Suprapubic skin (tissue), 4 donors: ENCODE results near the gene LAMB4. TPM values are rescaled to one million over a fixed set of nuclear protein-coding genes. Genes with fewer than 3 reads are reported as not detected.

ENCODE experiments used
- DNase-seq, 2 donors: peaks; one replicate each; pipeline ENCODE4 v3.0.0-alpha.2; 2019; ENCODE audit warnings: low spot score in 2 of 2
- H3K27ac ChIP-seq: fragments of 200-600 bp; sonication (generic); one replicate; pipeline ENCODE4 v1.5.1; 2019
- H3K27me3 ChIP-seq: fragments of 200-600 bp; sonication (generic); one replicate; pipeline ENCODE4 v1.5.1; 2019
- H3K36me3 ChIP-seq: fragments of 200-600 bp; sonication (generic); one replicate; pipeline ENCODE4 v1.5.1; 2019
- H3K4me1 ChIP-seq: fragments of 200-600 bp; sonication (generic); one replicate; pipeline ENCODE4 v1.5.1; 2019
- H3K4me3 ChIP-seq: fragments of 200-600 bp; sonication (generic); one replicate; pipeline ENCODE4 v1.5.1; 2019; ENCODE audit warnings: mild to moderate bottlenecking
- H3K9me3 ChIP-seq: fragments of 200-600 bp; sonication (generic); one replicate; pipeline ENCODE4 v1.5.1; 2019
- CTCF ChIP-seq, 2 donors: fragments of 200-600 bp in 1 of 2; fragments of 450-650 bp in 1 of 2; sonication (generic) in 1 of 2; IDR thresholded peaks; one replicate each; pipeline ENCODE4 v1.5.1; 2016 to 2019; ENCODE audit warnings: antibody characterized with exemption in 2 of 2, mild to moderate bottlenecking in 1 of 2, moderate library complexity in 1 of 2
- EP300 ChIP-seq: sonication (generic); formaldehyde crosslinking; IDR thresholded peaks from one replicate; pipeline ENCODE4 v1.6.1; 2017; ENCODE audit warnings: antibody characterized with exemption
- POLR2A ChIP-seq, 2 donors: fragments of 450-650 bp; IDR thresholded peaks; one replicate each; pipeline ENCODE4 v1.6.1; 2017; ENCODE audit warnings: antibody characterized with exemption in 2 of 2, mild to moderate bottlenecking in 2 of 2, moderate library complexity in 2 of 2
- POLR2AphosphoS5 ChIP-seq, 3 donors: sonication (generic); formaldehyde crosslinking; IDR thresholded peaks; one replicate each; pipeline ENCODE4 v1.6.1; 2017; ENCODE audit warnings: antibody characterized with exemption in 3 of 3
- total RNA-seq, 4 donors: library from RNA; depleted of rRNA; stranded (reverse); fragments of >200 nt; gene quantifications; one replicate each; pipeline ENCODE4 v1.1.0, GENCODE V29; 2016

LAMB4 gene
- total RNA-seq, 4 donors from 2014 or later = 212 to 642 (median 282) TPM

- Histone ChIP-seq H3K9me3 (no peaks in the 10 kb centered on the region), H3K36me3 (peaks cover 37% of the 10 kb centered on the region), H3K27ac (peak overlapping the region; percentile 15), H3K27me3 (no peaks in the 10 kb centered on the region), H3K4me1 (peaks cover 39% of the 10 kb centered on the region), H3K4me3 (no peak overlapping the region)
- TF ChIP-seq POLR2A (IDR thresholded peaks at IDR 0.05) (no peak), EP300 (no peak), POLR2AphosphoS5 (IDR thresholded peaks at IDR 0.05) (no peak), CTCF (IDR thresholded peaks at IDR 0.05) (no peak)
- DNase-seq = no peak
Measured at GRCh38 chr7:107973861-107974260, 156.3 kb downstream of the LAMB4 start.

Other genes starting within 250 kb of the LAMB4 start
- gene DLD, start 239.2 kb downstream of the LAMB4 start, total RNA-seq = 10 to 100 TPM; 35.8 to 84.7 (median 67.9) TPM
- gene LAMB1, start 127.2 kb downstream of the LAMB4 start, total RNA-seq = 100 to 1,000 TPM in 1 of 4 donors, 10 to 100 TPM in 3; 76.7 to 216 (median 84.6) TPM